HTERT RPE-1 (cell line): Measurements from ENCODE around the gene DPP3.
"Not testable (repeated sequence)": the region's sequence is repeated elsewhere in the genome, so short reads cannot be mapped to it uniquely, and the experiment has no call there.

Experiments
- in situ Hi-C: fragments of 300-500 bp; cut with MboI; formaldehyde crosslinking; loops from 4 replicates; pipeline ENCODE4 v1.14.3; 2020; ENCODE audit warnings: low sequenced_read_pairs

The DPP3 gene

GRCh38 chr11:66530927-66531709, 50.9 kb downstream of the DPP3 start:
- in situ Hi-C loops: no loop called here

DNA sequence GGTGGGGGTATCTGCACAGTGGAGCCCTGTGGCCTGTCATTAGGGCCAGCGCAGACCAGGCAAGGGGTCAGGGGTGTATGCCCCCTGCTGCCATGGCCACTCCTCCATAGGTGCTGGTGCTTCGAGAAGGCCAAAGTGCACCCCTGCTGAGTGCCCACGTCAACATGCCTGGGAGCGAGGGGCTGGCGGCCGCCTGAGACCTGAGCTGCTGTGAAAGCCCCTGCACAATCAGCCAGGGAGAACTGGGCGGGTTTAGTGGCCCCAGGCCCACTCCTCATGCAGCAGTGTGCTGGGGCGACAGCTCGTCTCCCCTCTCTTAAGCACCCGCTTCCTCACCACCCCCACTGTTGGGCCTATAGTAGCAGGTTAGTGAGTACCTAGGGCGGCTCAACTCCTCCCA, 51.6 kb downstream of the DPP3 start:
- in situ Hi-C loops: no loop called here

DNA sequence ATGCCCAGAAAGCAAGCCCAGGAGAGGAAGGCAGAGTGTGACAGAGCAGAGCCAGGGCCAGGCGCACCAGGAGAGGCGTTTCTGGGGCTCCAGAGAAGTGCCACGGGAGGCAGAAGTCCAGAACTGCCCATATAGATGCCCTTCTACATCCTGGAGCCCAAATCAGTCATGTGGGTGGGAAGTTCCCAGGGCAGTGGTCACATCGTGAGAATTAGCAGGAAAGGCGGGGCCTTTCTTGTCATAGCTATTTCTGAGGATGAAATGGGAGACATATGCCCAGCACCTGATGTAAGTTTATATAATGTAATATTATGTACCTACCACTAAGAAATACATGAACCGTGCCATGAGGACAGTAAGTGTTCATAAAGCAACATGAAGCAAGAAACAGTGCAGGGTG, 52.5 kb downstream of the DPP3 start:
- in situ Hi-C loops: no loop called here

DNA sequence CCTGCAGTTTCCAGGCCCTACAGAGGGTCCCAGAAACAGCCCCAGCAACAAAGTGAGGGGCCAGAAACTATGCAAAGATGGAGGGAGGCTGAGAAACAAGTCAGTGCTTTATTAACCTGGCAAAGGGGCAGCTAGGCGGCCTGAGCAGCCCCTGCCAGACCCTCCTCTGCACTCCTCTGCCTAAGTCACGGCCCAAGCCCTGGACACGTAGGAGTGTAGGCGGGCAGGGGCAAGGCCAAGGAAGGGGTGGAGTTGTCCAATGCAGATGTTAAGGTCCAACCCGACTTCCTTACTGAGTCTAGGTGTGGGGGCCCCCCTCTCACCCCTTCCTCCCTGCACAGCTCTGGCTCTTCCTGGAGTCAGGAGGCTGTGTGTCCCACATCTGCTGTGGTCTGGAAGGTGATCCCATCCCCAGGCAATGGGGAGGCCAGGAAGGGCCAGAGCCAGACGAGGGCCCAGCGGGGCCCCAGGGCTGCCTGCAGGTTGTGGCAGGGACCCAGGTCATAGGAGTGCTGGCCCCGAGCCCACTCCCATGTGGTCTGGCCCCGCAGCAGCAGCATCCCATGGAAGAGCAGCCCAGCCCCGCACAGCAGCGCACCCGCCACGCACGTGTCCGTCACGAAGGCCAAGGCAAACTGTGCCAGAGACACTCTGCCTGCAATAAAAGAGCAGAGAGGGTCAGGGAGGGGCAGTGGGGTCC, 59.1 kb downstream of the DPP3 start:
- in situ Hi-C loops: no loop called here

DNA sequence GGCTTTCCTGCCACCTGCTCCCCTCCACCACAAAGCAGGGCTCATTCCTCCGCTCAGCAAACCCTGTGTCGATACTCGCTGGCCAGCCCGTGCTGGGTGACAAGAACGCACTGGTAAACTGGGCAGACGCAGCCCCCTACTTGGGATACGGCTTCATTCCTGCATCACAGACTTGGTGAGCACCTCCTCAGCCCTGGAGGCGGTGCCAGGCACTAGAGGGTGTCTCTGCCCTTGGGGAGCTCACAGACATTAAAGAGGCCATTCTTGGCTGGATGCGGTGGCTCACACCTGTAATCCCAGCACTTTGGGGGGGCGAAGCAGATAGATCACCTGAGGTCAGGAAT, 59.6 kb downstream of the DPP3 start:
- in situ Hi-C loops: no loop called here

GRCh38 chr11:66540598-66540997, 60.4 kb downstream of the DPP3 start:
- in situ Hi-C loops: not testable (repeated sequence)

GRCh38 chr11:66541892-66542291, 61.7 kb downstream of the DPP3 start:
- in situ Hi-C loops: no loop called here

GRCh38 chr11:66542362-66542761, 62.1 kb downstream of the DPP3 start:
- in situ Hi-C loops: no loop called here

- in situ Hi-C loops: no loop called here
Observed at GRCh38 chr11:66543263-66544107, 63.3 kb downstream of the DPP3 start.

- in situ Hi-C loops: not testable (repeated sequence)
Observed at GRCh38 chr11:66544952-66545351, 64.7 kb downstream of the DPP3 start.

GRCh38 chr11:66545701-66546367, 65.6 kb downstream of the DPP3 start, which contains the start of gene ZDHHC24:
Gene ZDHHC24, minus strand, starts transcription at chr11:66546048. Its CDS starts 45 bp downstream, at chr11:66546003.
- in situ Hi-C loops: no loop called here

- in situ Hi-C loops: no loop called here
Observed at GRCh38 chr11:66546368-66546965, 66.2 kb downstream of the DPP3 start, which contains the start of gene ACTN3. Gene ACTN3, plus strand, starts transcription at chr11:66546903. Its CDS starts 35 bp downstream, at chr11:66546938.

DNA sequence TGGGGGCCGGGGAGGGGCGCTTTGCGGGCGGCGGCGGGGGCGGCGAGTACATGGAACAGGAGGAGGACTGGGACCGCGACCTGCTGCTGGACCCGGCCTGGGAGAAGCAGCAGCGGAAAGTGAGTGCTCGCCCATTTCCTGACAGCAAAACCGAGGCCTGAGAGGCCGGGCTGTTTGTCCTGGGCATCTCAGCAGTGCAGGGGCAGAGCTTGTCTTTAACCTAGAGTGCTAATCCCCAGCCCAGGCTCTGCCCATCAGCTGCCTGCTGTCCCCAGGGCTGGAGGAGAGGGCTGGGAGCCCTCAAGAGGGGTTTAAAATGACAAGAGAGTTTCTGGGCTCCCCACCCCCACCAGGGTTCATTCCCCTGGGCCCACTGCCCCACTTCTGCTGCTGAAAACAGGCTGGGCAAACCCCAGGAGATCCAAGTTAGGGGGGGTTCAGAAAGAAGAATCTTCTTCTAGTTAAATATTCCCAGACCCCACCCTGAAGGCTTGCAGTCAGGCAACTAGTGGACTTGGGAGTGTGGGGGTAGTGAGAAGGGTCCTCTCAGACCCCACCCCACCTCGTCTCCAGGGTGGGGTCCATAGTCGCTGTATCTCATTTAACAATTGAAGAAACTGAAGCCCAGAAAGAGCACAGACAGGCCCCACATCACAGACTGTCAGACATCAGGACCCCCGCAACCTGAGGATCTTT, 66.9 kb downstream of the DPP3 start:
- in situ Hi-C loops: no loop called here

DNA sequence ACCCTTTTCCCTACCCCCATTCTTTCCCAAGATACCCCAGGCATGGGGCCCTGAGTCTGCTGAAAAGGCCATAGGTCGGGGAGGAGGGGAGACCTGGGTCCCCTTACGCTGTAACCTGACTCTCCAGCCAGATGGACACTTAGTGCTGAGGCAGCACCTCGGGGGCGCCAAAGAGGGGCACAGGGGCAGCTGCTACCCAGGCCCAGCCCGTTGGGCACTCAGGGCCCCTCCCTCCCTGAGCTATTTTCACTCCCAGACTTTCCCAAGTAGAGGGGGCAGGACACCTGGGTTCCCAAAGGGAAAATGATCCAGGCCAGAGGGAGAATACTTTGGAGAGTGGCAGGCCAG, 67.4 kb downstream of the DPP3 start:
- in situ Hi-C loops: no loop called here

- in situ Hi-C loops: no loop called here
Observed at GRCh38 chr11:66548041-66548440, 67.8 kb downstream of the DPP3 start.

GRCh38 chr11:66548774-66549630, 68.8 kb downstream of the DPP3 start:
- in situ Hi-C loops: no loop called here

GRCh38 chr11:66549696-66550095, 69.5 kb downstream of the DPP3 start:
- in situ Hi-C loops: no loop called here

DNA sequence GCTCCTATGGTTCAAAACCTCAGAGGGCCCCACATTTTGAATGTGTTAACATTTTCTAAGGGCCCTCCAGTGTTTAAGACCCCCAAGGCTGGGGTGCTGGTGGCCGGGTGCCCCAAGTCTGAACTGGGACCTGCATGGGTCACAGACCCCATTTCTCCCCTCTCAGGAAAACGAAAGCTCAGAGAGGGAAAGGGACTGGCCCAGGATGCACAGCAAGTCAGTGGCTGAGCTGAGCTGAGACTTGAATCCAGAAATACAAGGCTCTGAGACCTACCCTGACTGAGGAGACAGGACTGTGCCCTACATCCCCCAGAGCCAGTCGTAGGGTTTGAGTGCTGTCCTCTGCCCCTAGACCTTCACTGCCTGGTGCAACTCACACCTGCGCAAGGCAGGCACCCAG, 70.7 kb downstream of the DPP3 start:
- in situ Hi-C loops: no loop called here

- in situ Hi-C loops: no loop called here
Observed at GRCh38 chr11:66554602-66555001, 74.4 kb downstream of the DPP3 start.
